HG03575 (cell line): ENCODE data around the gene KLHL8.

Source experiments
- ATAC-seq: cut with Tn5 transposase; IDR thresholded peaks from one replicate; pipeline ENCODE4 v1.9.1; 2021; ENCODE audit not compliant: unreplicated experiment, insufficient number of reproducible peaks, low FRiP score; ENCODE audit errors: extremely low read depth

Gene KLHL8

DNA sequence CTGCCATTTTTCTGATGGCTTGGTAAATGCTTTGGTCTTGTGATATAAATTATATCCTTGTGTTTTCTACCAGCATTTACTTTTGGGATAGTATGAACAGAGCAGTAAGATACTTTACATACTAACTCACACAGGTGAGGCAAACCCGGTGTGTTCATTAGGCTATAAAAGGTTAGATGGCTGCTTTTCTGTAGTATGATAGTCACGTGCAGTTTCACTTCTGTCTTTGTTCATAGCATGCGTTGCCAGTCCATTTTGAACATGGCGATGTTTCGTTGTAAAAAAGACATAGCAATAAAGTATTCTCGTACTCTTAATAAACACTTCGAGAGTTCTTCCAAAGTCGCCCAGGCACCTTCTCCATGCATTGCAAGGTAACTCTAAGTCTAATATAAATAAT lies 88.4 kb downstream of the KLHL8 start:
- ATAC-seq = no peak

DNA sequence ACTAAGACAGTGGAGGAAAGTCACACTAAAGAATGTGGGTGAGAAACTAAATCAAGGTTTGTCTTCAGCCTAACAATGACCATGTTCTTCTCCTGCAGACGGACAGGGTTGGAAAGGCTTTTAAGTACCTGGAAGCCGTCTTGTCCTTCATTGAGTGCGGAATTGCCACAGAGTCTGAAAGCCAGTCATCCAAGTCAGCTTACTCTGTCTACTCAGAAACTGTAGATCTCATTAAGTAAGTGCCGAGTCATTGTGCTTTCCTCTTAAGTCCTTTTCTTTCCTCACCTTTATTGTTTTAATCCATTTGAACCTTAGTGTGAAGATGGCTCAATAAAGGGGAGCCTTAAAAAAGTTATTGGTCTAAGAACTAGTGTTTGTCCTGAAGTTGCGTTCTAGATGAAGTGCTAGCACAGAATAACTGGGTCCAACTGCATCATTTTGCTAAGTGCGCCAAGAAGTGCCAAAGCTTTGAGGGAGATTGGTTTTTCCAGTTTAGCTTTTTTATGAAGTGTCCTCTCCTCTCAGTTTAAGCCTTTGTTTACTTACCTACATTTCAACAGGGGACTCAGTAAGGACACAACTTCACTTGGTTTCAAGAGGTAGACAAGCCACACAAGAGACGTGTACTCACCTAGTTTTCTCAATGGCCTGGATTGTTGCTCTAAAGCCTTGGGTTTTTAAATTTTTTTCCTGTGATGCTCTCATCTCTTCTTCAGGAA lies 89.3 kb downstream of the KLHL8 start:
- ATAC-seq = no peak

GRCh38 chr4:87129681-87130080 lies 90.7 kb downstream of the KLHL8 start:
- no peak for ATAC-seq

GRCh38 chr4:87128006-87128705 lies 92.3 kb downstream of the KLHL8 start:
- no peak for ATAC-seq

DNA sequence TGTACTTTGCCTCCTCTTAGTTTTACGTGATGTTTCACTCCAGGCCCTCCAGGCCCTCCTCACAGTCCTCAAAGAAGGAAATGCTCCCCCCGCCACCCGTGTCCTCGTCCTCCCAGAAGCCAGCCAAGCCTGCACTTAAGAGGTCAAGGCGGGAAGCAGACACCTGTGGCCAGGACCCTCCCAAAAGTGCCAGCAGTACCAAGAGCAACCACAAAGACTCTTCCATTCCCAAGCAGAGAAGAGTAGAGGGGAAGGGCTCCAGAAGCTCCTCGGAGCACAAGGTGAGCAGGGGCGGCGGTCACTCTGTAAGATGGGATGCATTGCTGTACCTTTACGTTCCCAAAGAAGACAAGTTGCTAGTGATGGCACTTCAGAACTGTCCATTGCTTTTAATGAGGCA lies 94.4 kb downstream of the KLHL8 start:
- ATAC-seq = no peak

DNA sequence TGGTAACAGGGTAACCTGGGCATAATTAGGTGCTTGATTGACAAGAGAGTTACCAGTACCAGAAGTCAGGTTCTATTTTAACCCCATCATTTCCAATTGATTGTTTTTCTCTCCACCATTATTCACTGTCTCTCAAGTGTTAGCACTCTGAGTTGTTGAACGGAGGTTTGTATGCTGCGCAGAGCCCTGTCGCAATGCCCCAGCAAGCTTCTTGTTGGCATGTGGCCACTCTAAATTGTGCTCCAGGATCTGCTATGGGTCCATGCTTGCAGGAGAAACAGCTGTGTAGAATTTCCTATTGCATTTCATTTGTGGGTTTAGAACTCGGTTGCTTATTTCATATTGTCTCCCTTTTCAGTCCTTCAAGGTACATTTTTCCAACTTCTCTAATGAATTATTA lies 98.2 kb downstream of the KLHL8 start:
- ATAC-seq = no peak

- ATAC-seq = no peak
These were observed 98.9 kb downstream of the KLHL8 start for GRCh38 chr4:87121341-87122065.

- ATAC-seq = no peak
These were observed 99.8 kb downstream of the KLHL8 start for GRCh38 chr4:87120411-87121162.

- ATAC-seq = no peak
These were observed 100.4 kb downstream of the KLHL8 start for GRCh38 chr4:87120010-87120409.

DNA sequence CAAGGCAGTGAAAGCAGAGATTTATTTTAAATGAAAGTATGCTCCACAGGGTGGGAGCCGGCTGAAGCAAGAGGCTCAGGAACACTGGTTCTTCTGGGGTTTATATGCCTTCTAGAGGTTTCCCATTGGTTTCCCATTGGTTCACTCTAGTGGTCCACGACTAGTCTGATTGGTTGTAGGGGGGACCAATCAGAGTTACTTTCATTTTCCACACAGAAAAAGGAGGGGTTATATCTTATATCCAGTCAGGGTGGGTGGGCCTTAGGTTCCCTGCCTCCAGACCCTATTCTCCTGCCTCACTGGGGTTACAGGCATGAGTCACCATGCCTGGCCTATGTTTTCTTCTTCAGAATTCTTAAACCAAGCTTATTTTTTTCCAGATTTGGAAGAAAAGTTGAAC lies 101.6 kb downstream of the KLHL8 start:
- ATAC-seq = no peak

DNA sequence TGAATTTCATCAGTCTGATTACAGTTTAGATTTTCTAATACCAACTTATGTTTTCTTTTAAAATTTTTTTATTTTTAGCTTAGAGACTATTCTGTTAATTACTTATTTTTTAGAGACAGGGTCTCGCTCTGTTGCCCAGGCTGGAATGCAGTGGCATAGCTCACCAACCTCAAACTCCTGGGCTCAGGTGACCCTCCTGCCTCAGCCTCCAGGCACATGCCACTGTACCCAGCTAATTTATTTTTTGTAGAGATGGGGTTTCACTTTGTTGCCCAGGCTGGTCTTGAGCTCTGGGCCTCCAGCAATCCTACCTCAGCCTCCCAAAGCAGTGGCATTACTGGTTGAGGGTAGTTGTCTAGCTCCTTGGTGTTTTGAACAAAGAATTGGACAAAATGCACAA lies 102.0 kb downstream of the KLHL8 start:
- no peak for ATAC-seq

DNA sequence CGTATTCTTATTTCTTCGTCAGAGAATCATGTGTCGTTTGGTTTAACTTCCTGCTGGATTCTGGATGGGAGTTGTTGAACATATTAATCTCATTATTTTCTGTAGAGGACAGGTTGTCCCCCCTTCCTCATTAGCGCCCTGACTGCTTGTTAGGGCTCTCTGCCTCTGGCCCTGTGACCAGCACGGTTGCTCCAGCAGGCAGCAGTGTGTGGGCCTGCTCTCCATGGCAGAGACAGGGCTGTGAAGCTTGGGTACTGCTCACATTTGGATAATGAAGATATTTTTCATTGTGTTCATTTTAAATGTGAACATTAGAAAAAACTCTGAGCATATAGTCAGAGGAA lies 102.7 kb downstream of the KLHL8 start:
- ATAC-seq = no peak

- no peak for ATAC-seq
These were observed 103.2 kb downstream of the KLHL8 start for GRCh38 chr4:87117051-87117731.

DNA sequence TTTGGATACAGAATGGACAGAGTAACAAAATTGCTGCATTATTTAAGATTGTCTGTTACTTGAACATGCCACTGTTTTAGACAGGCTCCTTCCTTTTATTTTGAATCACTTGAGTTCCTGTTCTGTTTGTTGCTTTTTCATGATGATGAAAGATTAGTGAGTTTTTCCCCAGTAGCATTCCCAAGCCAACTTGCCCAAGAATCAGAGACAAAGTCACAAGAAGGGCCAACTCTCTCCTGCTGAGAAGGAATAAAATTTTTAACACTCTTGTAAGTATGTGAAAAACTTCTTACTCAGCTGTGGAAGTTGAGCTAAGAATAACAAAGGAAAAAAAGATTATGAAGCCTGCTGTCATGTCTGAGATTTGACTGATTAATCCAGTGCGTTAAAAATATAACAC lies 104.2 kb downstream of the KLHL8 start:
- ATAC-seq = no peak

DNA sequence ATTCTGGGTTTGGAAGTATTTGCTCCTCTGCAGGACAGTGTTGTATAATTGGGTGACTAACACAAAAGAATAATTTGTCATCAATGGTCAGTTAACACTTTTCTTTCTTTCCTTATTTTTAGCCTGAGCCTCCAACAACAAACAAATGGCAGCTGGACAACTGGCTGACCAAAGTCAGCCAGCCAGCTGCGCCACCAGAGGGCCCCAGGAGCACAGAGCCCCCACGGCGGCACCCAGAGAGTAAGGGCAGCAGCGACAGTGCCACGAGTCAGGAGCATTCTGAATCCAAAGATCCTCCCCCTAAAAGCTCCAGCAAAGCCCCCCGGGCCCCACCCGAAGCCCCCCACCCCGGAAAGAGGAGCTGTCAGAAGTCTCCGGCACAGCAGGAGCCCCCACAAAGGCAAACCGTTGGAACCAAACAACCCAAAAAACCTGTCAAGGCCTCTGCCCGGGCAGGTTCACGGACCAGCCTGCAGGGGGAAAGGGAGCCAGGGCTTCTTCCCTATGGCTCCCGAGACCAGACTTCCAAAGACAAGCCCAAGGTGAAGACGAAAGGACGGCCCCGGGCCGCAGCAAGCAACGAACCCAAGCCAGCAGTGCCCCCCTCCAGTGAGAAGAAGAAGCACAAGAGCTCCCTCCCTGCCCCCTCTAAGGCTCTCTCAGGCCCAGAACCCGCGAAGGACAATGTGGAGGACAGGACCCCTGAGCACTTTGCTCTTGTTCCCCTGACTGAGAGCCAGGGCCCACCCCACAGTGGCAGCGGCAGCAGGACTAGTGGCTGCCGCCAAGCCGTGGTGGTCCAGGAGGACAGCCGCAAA lies 106.0 kb downstream of the KLHL8 start:
- no peak for ATAC-seq

DNA sequence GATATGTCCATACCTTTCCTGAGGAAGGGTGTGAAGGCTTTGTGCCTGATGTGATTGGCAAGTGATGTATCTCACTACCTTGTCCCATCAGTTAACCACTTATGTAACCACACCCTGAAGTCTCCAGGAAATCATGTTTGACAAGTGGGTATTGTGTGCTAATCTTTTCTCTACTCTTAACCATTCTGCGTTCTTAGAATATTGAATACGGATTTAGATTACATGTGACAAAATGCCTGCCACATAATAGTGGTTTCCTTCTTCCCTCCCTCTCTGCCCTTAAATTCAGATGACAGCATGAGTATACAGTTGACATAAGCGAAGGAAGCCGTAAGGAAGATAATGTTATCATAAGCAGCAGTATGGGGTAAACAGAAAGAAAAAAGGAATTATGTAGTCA lies 108.4 kb downstream of the KLHL8 start:
- ATAC-seq = no peak
